Heart right ventricle (tissue), 16 donors: ENCODE measurements around the gene RAD50. TPM values are rescaled to one million over a fixed set of nuclear protein-coding genes. Genes with fewer than 3 reads are reported as not detected.
"Not testable (repeated sequence)": the region's sequence is repeated elsewhere in the genome, so short reads cannot be mapped to it uniquely, and the experiment has no call there.

Experiments used
- ATAC-seq, 8 donors: fragments of 200-7000 bp; cut with Tn5 transposase; one replicate each; pipeline ENCODE4 v1.9.1; 2020; ENCODE audit warnings: mild to moderate bottlenecking in 8 of 8, moderate library complexity in 8 of 8, moderate number of reproducible peaks in 1 of 8
- DNase-seq, 2 donors: peaks; one replicate each; pipeline ENCODE4 v3.0.0-alpha.2; 2020
- H3K27ac ChIP-seq, 10 donors: fragments of 200-600 bp; sonication (generic) in 2 of 10; one replicate each; pipeline versions ENCODE4 v1.5.0 to v1.8.0; 2020 to 2022; ENCODE audit warnings: mild to moderate bottlenecking in 3 of 10
- H3K27me3 ChIP-seq, 7 donors: fragments of 200-600 bp; one replicate each; pipeline ENCODE4 v1.8.0; 2021 to 2022; ENCODE audit warnings: mild to moderate bottlenecking in 2 of 7
- H3K36me3 ChIP-seq, 9 donors: fragments of 200-600 bp; sonication (generic) in 1 of 9; one replicate each; pipeline versions ENCODE4 v1.5.0 to v1.8.0; 2020 to 2022; ENCODE audit warnings: mild to moderate bottlenecking in 2 of 9
- H3K4me1 ChIP-seq, 9 donors: fragments of 200-600 bp; sonication (generic) in 1 of 9; one replicate each; pipeline versions ENCODE4 v1.5.0 to v1.8.0; 2020 to 2022; ENCODE audit warnings: mild to moderate bottlenecking in 4 of 9
- H3K4me3 ChIP-seq, 10 donors: fragments of 200-600 bp; sonication (generic) in 2 of 10; one replicate each; pipeline versions ENCODE4 v1.5.0 to v1.8.0; 2020 to 2022; ENCODE audit warnings: mild to moderate bottlenecking in 7 of 10, moderate library complexity in 2 of 10
- H3K9me3 ChIP-seq, 11 donors: fragments of 200-600 bp in 10 of 11; sonication (generic) in 2 of 11; one replicate each; pipeline versions ENCODE4 v1.5.0 to v1.8.0; 2013 to 2022; ENCODE audit warnings: mild to moderate bottlenecking in 2 of 11, control low read depth in 1 of 11, moderate library complexity in 1 of 11
- WGBS, 2 donors: extraction: QIAGEN DNeasy Blood & Tissue Kit; methylation state at CpG; one replicate each; pipeline ENCODE4 v1.1.7; 2013; ENCODE audit warnings: inconsistent platforms in 1 of 2; 5-methylcytosine and 5-hydroxymethylcytosine counted together
- intact Hi-C, 10 donors: fragments of 100-400 bp; cut with DNase I; formaldehyde crosslinking; loops; one replicate each; pipeline versions ENCODE4 v1.11.1 to v1.14.2; 2022
- polyA plus RNA-seq, 2 donors: library from polyadenylated mRNA; stranded (reverse); fragments of 200-250 nt; gene quantifications; one replicate each; pipeline ENCODE4 v1.2.3, GENCODE V29; 2013
- total RNA-seq, 10 donors: library from RNA; stranded (reverse); fragmentation: NEBNext Ultra II Directional in 3 of 10; extraction: Animal tissue kit (Norgen Biotek cat#: 25700) in 3 of 10; gene quantifications; one replicate each; pipeline versions ENCODE4 v1.2.1 to v1.2.4, GENCODE V29; 2021 to 2023
- TF ChIP-seq, protein P1 (sequence below), 9 donors: fragments of 200-600 bp; sonication (generic) in 2 of 9; IDR thresholded peaks; one replicate each; pipeline versions ENCODE4 v1.5.0 to v1.8.0; 2021 to 2022; ENCODE audit warnings: antibody characterized with exemption in 9 of 9, mild to moderate bottlenecking in 5 of 9, moderate library complexity in 1 of 9
- donor health status: Arrhythmogenic right ventricular cardiomyopathy.
- donor health status: ischemic (EF 13 %, LVEDD 7.1; RV severe dilation, severe dysfunction).
- donor health status: healthy with polysubstance abuse.
- donor health status: DM: no; HTN: yes; CAD: no.
- donor health status: DM: no; HTN: no; CAD: no.
- donor health status: ischemic (EF 25% LVEDD 6.9; RV normal size, moderate dysfunction).
- donor health status: ischemic (EF 25% LVEDD 5.7; RV mildly dilated, moderate dysfunction).
- donor health status: healthy.
- donor health status: DM: yes; HTN: yes; CAD: no.
- donor health status: Ischemic cardiomyopathy.
- donor health status: ischemic (EF 35%, LVEDD 5.7; RV mildly dilated, moderate dysfunction).
- donor health status: nonischemic (EF 11% LVEDD 7.7; RV severe dilation, severe dysfunction).
- donor health status: DM: yes; HTN: yes; CAD: no.
- donor health status: PGD.
- donor health status: ischemic (EF 29% LVEDD 5.4; RV normal size, mild dysfunction).
- donor health status: nonischemic (EF 23%, LVEDD 6.1; RV moderate dilation, normal function).

RAD50 gene
- total and polyA plus RNA-seq, 12 donors, result 6.8 to 38.5 (median 31.8) TPM

DNA sequence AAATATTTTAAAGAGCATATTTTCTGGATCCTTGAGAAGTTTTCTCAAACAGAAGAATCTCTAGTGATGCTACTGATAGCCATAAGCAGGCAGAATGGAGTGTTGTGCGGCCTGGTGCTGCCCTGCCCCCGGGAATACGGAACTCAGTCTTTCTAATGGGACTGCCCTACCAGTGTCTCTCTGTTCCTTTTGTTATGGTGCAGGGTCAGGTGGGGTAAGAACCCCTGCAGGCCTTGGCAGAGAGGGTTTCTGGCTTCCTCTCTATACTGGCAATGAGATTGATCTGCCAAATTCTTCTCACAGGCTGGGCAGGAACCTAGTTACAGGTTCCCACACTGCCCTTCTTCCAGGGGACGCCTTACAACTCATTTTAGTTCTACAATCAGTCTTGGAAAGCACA, 16.0 kb upstream of the RAD50 start:
- DNase-seq (no peak), ATAC-seq (no peak)
- TF ChIP-seq, protein P1, sequence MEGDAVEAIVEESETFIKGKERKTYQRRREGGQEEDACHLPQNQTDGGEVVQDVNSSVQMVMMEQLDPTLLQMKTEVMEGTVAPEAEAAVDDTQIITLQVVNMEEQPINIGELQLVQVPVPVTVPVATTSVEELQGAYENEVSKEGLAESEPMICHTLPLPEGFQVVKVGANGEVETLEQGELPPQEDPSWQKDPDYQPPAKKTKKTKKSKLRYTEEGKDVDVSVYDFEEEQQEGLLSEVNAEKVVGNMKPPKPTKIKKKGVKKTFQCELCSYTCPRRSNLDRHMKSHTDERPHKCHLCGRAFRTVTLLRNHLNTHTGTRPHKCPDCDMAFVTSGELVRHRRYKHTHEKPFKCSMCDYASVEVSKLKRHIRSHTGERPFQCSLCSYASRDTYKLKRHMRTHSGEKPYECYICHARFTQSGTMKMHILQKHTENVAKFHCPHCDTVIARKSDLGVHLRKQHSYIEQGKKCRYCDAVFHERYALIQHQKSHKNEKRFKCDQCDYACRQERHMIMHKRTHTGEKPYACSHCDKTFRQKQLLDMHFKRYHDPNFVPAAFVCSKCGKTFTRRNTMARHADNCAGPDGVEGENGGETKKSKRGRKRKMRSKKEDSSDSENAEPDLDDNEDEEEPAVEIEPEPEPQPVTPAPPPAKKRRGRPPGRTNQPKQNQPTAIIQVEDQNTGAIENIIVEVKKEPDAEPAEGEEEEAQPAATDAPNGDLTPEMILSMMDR (IDR thresholded peaks at IDR 0.05), result no peak
- intact Hi-C loops, result no loop called here
- Histone ChIP-seq H3K4me1 (no peaks in the 10 kb centered on the region), H3K27ac (no peak overlapping the region), H3K9me3 (no peaks in the 10 kb centered on the region), H3K36me3 (no peaks in the 10 kb centered on the region), H3K4me3 (no peak overlapping the region), H3K27me3 (no peaks in the 10 kb centered on the region)
- WGBS, 2 donors, result 90 to 92% methylated on average over 4 of the region's 4 CpGs

DNA sequence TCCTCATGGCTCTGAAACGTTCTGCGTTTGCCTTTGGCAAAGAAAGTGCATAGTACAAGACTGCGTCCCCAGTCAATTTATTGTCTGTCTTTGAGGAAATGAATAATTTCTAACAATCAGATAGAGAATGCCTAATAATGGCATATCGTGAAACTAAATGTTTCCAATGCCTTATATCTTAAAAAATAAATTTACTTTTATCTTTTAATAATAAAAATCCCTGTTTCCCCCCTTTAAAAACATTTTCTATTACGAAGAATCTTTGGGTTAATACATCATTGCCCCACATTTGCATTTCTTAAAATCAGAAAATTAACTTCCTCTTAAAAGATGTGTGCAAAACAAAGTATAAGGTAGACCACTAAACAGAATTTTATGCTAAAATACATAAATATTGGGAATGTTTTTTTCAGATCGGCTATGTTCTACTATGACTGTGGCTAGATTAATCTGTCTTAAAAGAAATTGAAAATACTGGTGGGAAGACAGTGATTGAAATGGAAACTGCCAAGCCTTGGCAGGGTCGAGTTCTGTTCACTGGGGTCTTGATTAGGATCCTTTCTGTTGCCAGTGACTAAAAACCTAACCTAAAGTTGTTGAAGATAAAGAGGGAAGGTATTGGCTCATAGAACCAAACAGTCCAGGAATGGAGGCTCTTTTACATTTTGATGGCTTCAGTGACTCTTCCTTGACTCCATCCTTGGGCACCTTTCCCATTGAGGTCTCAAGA, 13.1 kb upstream of the RAD50 start, which contains the start of gene IL5:
TSS of gene IL5 (minus strand) at position 51 of the 730 bp plus-strand sequence. CDS start at position 7, 44 bp downstream.
- TF ChIP-seq, protein P1 (IDR thresholded peaks at IDR 0.05), result no peak
- Histone ChIP-seq H3K27ac (no peak within 1 kb of the TSS), H3K9me3 (no peaks in the 10 kb centered on the region), H3K4me3 (no peak within 1 kb of the TSS), H3K27me3 (no peaks in the 10 kb centered on the region), H3K4me1 (no peaks in the 10 kb centered on the region), H3K36me3 (no peaks in the 10 kb centered on the region)
- no peak for DNase-seq
- ATAC-seq, result no peak
- intact Hi-C loops, result no loop called here
- WGBS, 2 donors, result 85 to 88% methylated on average over 7 of the region's 7 CpGs

DNA sequence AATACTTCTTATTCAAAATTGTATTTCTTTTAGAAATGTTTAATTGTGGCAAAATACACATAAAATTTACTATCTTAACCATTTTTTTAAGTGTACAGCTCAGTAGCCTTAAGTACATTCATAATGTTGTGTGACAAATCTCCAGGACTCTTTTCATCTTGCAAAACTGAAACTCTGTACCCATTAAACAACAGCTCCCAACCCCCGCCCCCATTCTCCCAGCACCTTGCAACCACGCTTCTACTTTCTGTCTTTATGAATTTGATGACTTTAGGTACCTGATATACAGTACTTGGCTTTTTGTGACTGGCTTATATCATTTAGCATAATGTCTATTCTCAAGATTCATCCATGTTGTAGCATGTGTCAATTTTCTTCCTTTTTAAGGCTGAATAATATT, 10.7 kb upstream of the RAD50 start:
- DNase-seq (no peak), ATAC-seq (no peak)
- H3K4me1 ChIP-seq, result no peaks in the 10 kb centered on the region
- no peak overlapping the region for H3K27ac ChIP-seq
- TF ChIP-seq, protein P1 (IDR thresholded peaks at IDR 0.05), result no peak
- H3K27me3 ChIP-seq, result no peaks in the 10 kb centered on the region
- H3K36me3 ChIP-seq, result no peaks in the 10 kb centered on the region
- no peak overlapping the region for H3K4me3 ChIP-seq
- WGBS, 2 donors, result 94 to 96% methylated on average over 2 of the region's 2 CpGs
- H3K9me3 ChIP-seq, result no peaks in the 10 kb centered on the region
- intact Hi-C loops, result no loop called here

DNA sequence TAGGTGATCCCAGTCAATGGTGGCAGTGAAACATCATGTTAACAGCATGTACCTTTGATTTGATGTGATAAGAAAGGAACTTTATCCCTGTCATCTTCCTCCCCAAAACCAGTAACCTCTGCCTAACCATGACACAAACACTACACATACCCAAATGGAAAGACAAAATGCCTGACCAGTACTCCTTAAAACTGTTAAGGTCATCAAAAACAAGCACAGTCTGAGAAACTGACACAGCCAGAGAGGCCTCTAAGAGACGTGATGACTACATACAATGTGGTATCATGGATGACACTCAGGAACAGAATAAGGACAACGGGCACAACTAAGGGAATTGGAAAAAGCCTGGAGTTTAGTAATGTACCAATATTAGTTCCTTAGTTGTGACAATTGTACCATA, 9.5 kb upstream of the RAD50 start:
- no peaks in the 10 kb centered on the region for H3K4me1 ChIP-seq
- DNase-seq (no peak), ATAC-seq (no peak)
- no peaks in the 10 kb centered on the region for H3K9me3 ChIP-seq
- H3K4me3 ChIP-seq, result no peak overlapping the region
- no peaks in the 10 kb centered on the region for H3K36me3 ChIP-seq
- no peaks in the 10 kb centered on the region for H3K27me3 ChIP-seq
- no peak overlapping the region for H3K27ac ChIP-seq
- intact Hi-C loops, result no loop called here
- TF ChIP-seq, protein P1 (IDR thresholded peaks at IDR 0.05), result no peak
- WGBS, 2 donors, result 83 to 84% methylated on average over 2 of the region's 2 CpGs

DNA sequence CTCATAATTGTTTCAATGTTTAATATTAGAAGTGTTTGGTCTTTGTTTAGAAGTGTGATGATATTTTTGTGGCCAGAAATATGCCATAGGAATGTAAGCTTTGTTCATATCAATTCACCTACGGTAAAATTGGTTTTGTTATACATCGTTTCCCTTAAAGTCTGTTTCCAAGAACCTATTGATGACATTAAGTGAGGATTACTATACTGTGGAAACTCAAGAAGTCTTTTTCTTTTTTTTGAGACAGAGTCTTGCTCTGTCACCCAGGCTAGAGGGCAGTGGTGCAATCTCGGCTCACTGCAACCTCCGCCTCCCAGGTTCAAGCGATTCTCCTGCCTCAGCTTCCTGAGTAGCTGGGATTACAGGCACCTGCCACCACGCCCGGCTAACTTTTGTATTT, 7.9 kb upstream of the RAD50 start:
- H3K27me3 ChIP-seq, H3K4me3 ChIP-seq, ATAC-seq, H3K36me3 ChIP-seq, intact Hi-C loops, DNase-seq, H3K4me1 ChIP-seq, H3K9me3 ChIP-seq, H3K27ac ChIP-seq: not testable (repeated sequence)
- WGBS, 2 donors, result 92 to 94% methylated on average over 5 to 6 of the region's 7 CpGs
